ENCODE measurements around the gene GPR107. TPM values are rescaled to one million over a fixed set of nuclear protein-coding genes. Genes with fewer than 3 reads are reported as not detected.
"Not testable (repeated sequence)": the region's sequence is repeated elsewhere in the genome, so short reads cannot be mapped to it uniquely, and the experiment has no call there.

GPR107 gene
- 16.4 TPM for polyA plus RNA-seq (2013, experiment 1 of 2)
- 16.2 TPM for polyA plus RNA-seq (2013, experiment 2 of 2)

GRCh38 chr9:130053504-130054324 is at the start of gene GPR107:
GPR107 (plus strand) TSS chr9:130053906; CDS start chr9:130053933, 27 bp downstream.
- Histone ChIP-seq H3K4me1 (ENCODE audit: control insufficient read depth, low read depth, low read length) (no peaks in the 10 kb centered on the region), H4K5ac (ENCODE audit: low read length) (no peak within 1 kb of the TSS), H3K9ac (ENCODE audit: low read length) (peak within 1 kb of the TSS; percentile 93), H3K4me3 (ENCODE audit: low read length) (peak within 1 kb of the TSS; percentile 91), H3K36me3 (ENCODE audit: control insufficient read depth, insufficient read depth, low read length) (no peaks in the 10 kb centered on the region), H3K79me2 (ENCODE audit: control insufficient read depth, insufficient read depth, low read length) (peaks cover 9% of the 10 kb centered on the region), H2AK5ac (ENCODE audit: low read length) (no peak within 1 kb of the TSS), H3K56ac (ENCODE audit: low read length) (peak within 1 kb of the TSS; percentile 96), H2BK5ac (ENCODE audit: low read length) (no peak within 1 kb of the TSS), H3K4ac (ENCODE audit: low read depth, low read length) (peak within 1 kb of the TSS; percentile 94), H3K27ac (ENCODE audit: low read depth, low read length) (peak within 1 kb of the TSS; percentile 85), H4K8ac (ENCODE audit: low read depth, low read length) (peak within 1 kb of the TSS; percentile 91), H2BK15ac (replicated peaks; ENCODE audit: low read depth) (no peak within 1 kb of the TSS), H3K18ac (ENCODE audit: low read length) (peak within 1 kb of the TSS; percentile 91), H3K79me1 (ENCODE audit: low read length) (peaks cover 4% of the 10 kb centered on the region), H2BK120ac (ENCODE audit: low read depth, low read length) (no peak within 1 kb of the TSS), H3K4me2 (ENCODE audit: low read length) (peak within 1 kb of the TSS; percentile 91), H3K27me3 (ENCODE audit: insufficient read depth, low read length, poor library complexity) (no peaks in the 10 kb centered on the region), H3K23ac (ENCODE audit: low read length) (peak within 1 kb of the TSS; percentile 66)
- no CpG with 5 or more reads among the region's 64 CpGs for WGBS (ENCODE audit: extremely low coverage, insufficient coverage, low lambda C conversion rate)
- DNase-seq: peak; percentile 82

DNA sequence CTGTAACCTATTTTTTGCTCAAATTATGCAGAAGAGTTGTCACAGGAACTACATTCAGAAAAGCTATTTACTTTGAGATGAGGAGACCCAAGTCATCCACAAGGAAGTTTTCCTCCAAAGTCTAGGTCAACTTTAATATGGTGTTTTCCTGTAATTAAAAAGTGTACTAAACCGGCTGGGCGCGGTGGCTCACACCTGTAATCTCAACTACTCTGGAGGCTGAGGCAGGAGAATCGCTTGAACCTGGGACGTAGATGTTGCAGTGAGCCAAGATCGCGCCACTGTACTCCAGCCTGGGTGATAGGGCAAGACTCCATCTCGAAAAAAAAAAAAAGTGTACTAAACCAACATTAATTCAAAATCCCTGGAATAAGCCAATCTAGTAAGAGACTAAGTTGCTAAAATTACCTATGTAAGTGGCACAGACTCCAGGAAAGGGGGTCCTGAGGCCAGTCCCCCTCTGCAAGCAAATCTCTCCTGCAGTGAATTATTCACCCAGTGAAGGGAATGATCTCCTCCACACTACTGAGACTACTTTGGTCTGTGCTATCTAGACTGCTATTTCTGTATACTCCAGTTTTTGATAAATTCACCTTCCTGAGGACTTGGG is 49.7 kb upstream of the GPR107 start:
- no peak overlapping the region for H3K23ac ChIP-seq (ENCODE audit: low read length)
- H3K36me3 ChIP-seq (ENCODE audit: control insufficient read depth, insufficient read depth, low read length): no peaks in the 10 kb centered on the region
- no peak overlapping the region for H4K8ac ChIP-seq (ENCODE audit: low read depth, low read length)

GRCh38 chr9:130006952-130007351 is 46.8 kb upstream of the GPR107 start:
- H4K8ac ChIP-seq (ENCODE audit: low read depth, low read length); H3K4me3 ChIP-seq (ENCODE audit: low read length); H4K5ac ChIP-seq (ENCODE audit: low read length); H3K9ac ChIP-seq (ENCODE audit: low read length); H3K4me1 ChIP-seq (ENCODE audit: control insufficient read depth, low read depth, low read length); DNase-seq; H3K4me2 ChIP-seq (ENCODE audit: low read length); H3K27me3 ChIP-seq (ENCODE audit: insufficient read depth, low read length, poor library complexity); H2AK5ac ChIP-seq (ENCODE audit: low read length); H3K79me1 ChIP-seq (ENCODE audit: low read length); H3K27ac ChIP-seq (ENCODE audit: low read depth, low read length); H3K4ac ChIP-seq (ENCODE audit: low read depth, low read length); H3K18ac ChIP-seq (ENCODE audit: low read length); H3K56ac ChIP-seq (ENCODE audit: low read length); H3K23ac ChIP-seq (ENCODE audit: low read length); H2BK15ac ChIP-seq (replicated peaks; ENCODE audit: low read depth); H2BK5ac ChIP-seq (ENCODE audit: low read length); H3K36me3 ChIP-seq (ENCODE audit: control insufficient read depth, insufficient read depth, low read length); H2BK120ac ChIP-seq (ENCODE audit: low read depth, low read length); H3K79me2 ChIP-seq (ENCODE audit: control insufficient read depth, insufficient read depth, low read length): not testable (repeated sequence)
- no CpG with 5 or more reads among the region's 6 CpGs for WGBS (ENCODE audit: extremely low coverage, insufficient coverage, low lambda C conversion rate)

More for the DNA sequence above, 49.7 kb upstream of the GPR107 start:
- H3K18ac ChIP-seq (ENCODE audit: low read length): no peak overlapping the region
- H2BK120ac ChIP-seq (ENCODE audit: low read depth, low read length): no peak overlapping the region
- no peak overlapping the region for H3K4ac ChIP-seq (ENCODE audit: low read depth, low read length)
- H2AK5ac ChIP-seq (ENCODE audit: low read length): no peak overlapping the region
- H3K79me2 ChIP-seq (ENCODE audit: control insufficient read depth, insufficient read depth, low read length): no peaks in the 10 kb centered on the region
- no peaks in the 10 kb centered on the region for H3K27me3 ChIP-seq (ENCODE audit: insufficient read depth, low read length, poor library complexity)
- H3K4me1 ChIP-seq (ENCODE audit: control insufficient read depth, low read depth, low read length): no peaks in the 10 kb centered on the region
- no peak overlapping the region for H3K4me3 ChIP-seq (ENCODE audit: low read length)
- no peak overlapping the region for H3K9ac ChIP-seq (ENCODE audit: low read length)
- no CpG with 5 or more reads among the region's 8 CpGs for WGBS (ENCODE audit: extremely low coverage, insufficient coverage, low lambda C conversion rate)
- H2BK15ac ChIP-seq (replicated peaks; ENCODE audit: low read depth): no peak overlapping the region
- no peaks in the 10 kb centered on the region for H3K79me1 ChIP-seq (ENCODE audit: low read length)
- no peak overlapping the region for H3K27ac ChIP-seq (ENCODE audit: low read depth, low read length)
- no peak for DNase-seq
- no peak overlapping the region for H3K56ac ChIP-seq (ENCODE audit: low read length)
- no peak overlapping the region for H3K4me2 ChIP-seq (ENCODE audit: low read length)
- H4K5ac ChIP-seq (ENCODE audit: low read length): no peak overlapping the region
- H2BK5ac ChIP-seq (ENCODE audit: low read length): no peak overlapping the region

GRCh38 chr9:130008538-130008937 is 45.2 kb upstream of the GPR107 start:
- no peak overlapping the region for H4K5ac ChIP-seq (ENCODE audit: low read length)
- no peak overlapping the region for H3K4ac ChIP-seq (ENCODE audit: low read depth, low read length)
- no peak overlapping the region for H3K56ac ChIP-seq (ENCODE audit: low read length)
- no peaks in the 10 kb centered on the region for H3K36me3 ChIP-seq (ENCODE audit: control insufficient read depth, insufficient read depth, low read length)
- H3K4me1 ChIP-seq (ENCODE audit: control insufficient read depth, low read depth, low read length): no peaks in the 10 kb centered on the region
- no peak overlapping the region for H3K9ac ChIP-seq (ENCODE audit: low read length)
- no CpG with 5 or more reads among the region's 5 CpGs for WGBS (ENCODE audit: extremely low coverage, insufficient coverage, low lambda C conversion rate)
- H2BK5ac ChIP-seq (ENCODE audit: low read length): no peak overlapping the region
- no peak overlapping the region for H3K23ac ChIP-seq (ENCODE audit: low read length)
- H3K4me2 ChIP-seq (ENCODE audit: low read length): no peak overlapping the region
- H4K8ac ChIP-seq (ENCODE audit: low read depth, low read length): no peak overlapping the region
- no peak overlapping the region for H3K4me3 ChIP-seq (ENCODE audit: low read length)
- no peak overlapping the region for H2AK5ac ChIP-seq (ENCODE audit: low read length)
- no peaks in the 10 kb centered on the region for H3K79me2 ChIP-seq (ENCODE audit: control insufficient read depth, insufficient read depth, low read length)
- H3K18ac ChIP-seq (ENCODE audit: low read length): no peak overlapping the region
- no peak overlapping the region for H2BK15ac ChIP-seq (replicated peaks; ENCODE audit: low read depth)
- H3K79me1 ChIP-seq (ENCODE audit: low read length): no peaks in the 10 kb centered on the region
- no peaks in the 10 kb centered on the region for H3K27me3 ChIP-seq (ENCODE audit: insufficient read depth, low read length, poor library complexity)
- no peak overlapping the region for H3K27ac ChIP-seq (ENCODE audit: low read depth, low read length)
- DNase-seq: no peak
- no peak overlapping the region for H2BK120ac ChIP-seq (ENCODE audit: low read depth, low read length)

GRCh38 chr9:130009546-130009945 is 44.2 kb upstream of the GPR107 start:
- not testable (repeated sequence) for H3K27ac ChIP-seq (ENCODE audit: low read depth, low read length); H4K8ac ChIP-seq (ENCODE audit: low read depth, low read length); H2BK15ac ChIP-seq (replicated peaks; ENCODE audit: low read depth); H3K79me2 ChIP-seq (ENCODE audit: control insufficient read depth, insufficient read depth, low read length); H3K36me3 ChIP-seq (ENCODE audit: control insufficient read depth, insufficient read depth, low read length); H3K27me3 ChIP-seq (ENCODE audit: insufficient read depth, low read length, poor library complexity); H4K5ac ChIP-seq (ENCODE audit: low read length); H2BK5ac ChIP-seq (ENCODE audit: low read length); H3K23ac ChIP-seq (ENCODE audit: low read length); DNase-seq; H3K4me2 ChIP-seq (ENCODE audit: low read length); H3K18ac ChIP-seq (ENCODE audit: low read length); H2AK5ac ChIP-seq (ENCODE audit: low read length); H3K56ac ChIP-seq (ENCODE audit: low read length); H3K4me3 ChIP-seq (ENCODE audit: low read length); H2BK120ac ChIP-seq (ENCODE audit: low read depth, low read length); H3K4ac ChIP-seq (ENCODE audit: low read depth, low read length); H3K79me1 ChIP-seq (ENCODE audit: low read length); H3K9ac ChIP-seq (ENCODE audit: low read length); H3K4me1 ChIP-seq (ENCODE audit: control insufficient read depth, low read depth, low read length)
- no CpG with 5 or more reads among the region's 10 CpGs for WGBS (ENCODE audit: extremely low coverage, insufficient coverage, low lambda C conversion rate)

All from mesendoderm (in vitro differentiated cells).